GM12878 (cell line): ENCODE results near the gene ISM1. TPM values are rescaled to one million over a fixed set of nuclear protein-coding genes. Genes with fewer than 3 reads are reported as not detected.

Source experiments
- ATAC-seq: fragments of 200-7000 bp; cut with Tn5 transposase; 3 replicates; pipeline ENCODE4 v1.9.1; 2020; ENCODE audit warnings: mild to moderate bottlenecking, moderate library complexity
- BruUV-seq: library from RNA; stranded (reverse); fragments of 400-500 nt; replicated peaks from 2 replicates; lab custom pipeline; 2021; lab: Mats Ljungman, UMichigan
- CTCF ChIA-PET: fragments of 300-600 bp; sonication (Branson Sonifier 250); formaldehyde crosslinking; extraction: SDS; loops from one replicate; lab custom pipeline; 2021; ENCODE audit warnings: inconsistent platforms; lab: Yijun Ruan, JAX
- POLR2A ChIA-PET: fragments of 350-600 bp; formaldehyde crosslinking; extraction: SDS; loops from one replicate; lab custom pipeline; 2021; ENCODE audit warnings: inconsistent platforms; lab: Charles Lee
- RAD21 ChIA-PET: fragments of 300-600 bp; sonication (Branson Sonifier 250); formaldehyde crosslinking; loops from one replicate; lab custom pipeline; 2023; ENCODE audit warnings: antibody characterized with exemption; ENCODE audit not compliant: unreplicated experiment; lab: Charles Lee
- SMC1A ChIA-PET: fragments of 300-600 bp; sonication (Branson Sonifier 250); formaldehyde crosslinking; loops from one replicate; lab custom pipeline; 2023; ENCODE audit not compliant: unreplicated experiment, uncharacterized antibody; lab: Charles Lee
- DNase-seq: peaks from one replicate; pipeline ENCODE4 v3.0.0-alpha.2; 2011; ENCODE audit warnings: low read depth, low spot score
- FAIRE-seq: peaks from 3 replicates; lab custom pipeline; 2011; peaks lifted over from hg19 to GRCh38; lab: Jason Lieb, UNC
- H2AFZ ChIP-seq: 2 replicates; pipeline ENCODE4 v1.6.0; 2011; ENCODE audit warnings: low read depth, low read length, control low read depth; ENCODE audit not compliant: control insufficient read depth
- H3K27ac ChIP-seq: 2 replicates; pipeline ENCODE4 v1.5.1; 2011; ENCODE audit warnings: control low read depth; ENCODE audit not compliant: control insufficient read depth, insufficient read depth
- H3K27me3 ChIP-seq, 2 experiments: replicated peaks in 1 of 2; 2 replicates each; pipeline versions ENCODE4 v1.6.0 to v1.6.1; 2011; ENCODE audit warnings: low read length in 1 of 2; ENCODE audit not compliant: control insufficient read depth in 2 of 2, insufficient read depth in 2 of 2
- H3K36me3 ChIP-seq, 2 experiments: 2 replicates each; pipeline ENCODE4 v1.5.1; 2011; ENCODE audit warnings: low read length in 1 of 2; ENCODE audit not compliant: control insufficient read depth in 2 of 2, insufficient read depth in 2 of 2
- H3K4me1 ChIP-seq: 2 replicates; pipeline ENCODE4 v1.6.1; 2011; ENCODE audit warnings: mild to moderate bottlenecking, low read length, moderate library complexity, mixed read lengths; ENCODE audit not compliant: control insufficient read depth, insufficient read depth
- H3K4me2 ChIP-seq: 2 replicates; pipeline ENCODE4 v1.6.0; 2011; ENCODE audit warnings: control low read depth; ENCODE audit not compliant: control insufficient read depth, insufficient read depth
- H3K4me3 ChIP-seq: fragments of 200-600 bp; sonication (generic); 2 replicates; pipeline ENCODE4 v1.5.1; 2016
- H3K79me2 ChIP-seq: 2 replicates; pipeline ENCODE4 v1.6.0; 2011; ENCODE audit warnings: low read length; ENCODE audit not compliant: control insufficient read depth, insufficient read depth
- H3K9ac ChIP-seq: 2 replicates; pipeline ENCODE4 v1.8.0; 2011; ENCODE audit warnings: low read length, control low read depth, mixed read lengths; ENCODE audit not compliant: control insufficient read depth, insufficient read depth
- H3K9me3 ChIP-seq: replicated peaks from 3 replicates; pipeline ENCODE4 v1.5.1; 2011; ENCODE audit warnings: mild to moderate bottlenecking, low read length; ENCODE audit not compliant: control insufficient read depth, insufficient read depth
- H4K20me1 ChIP-seq: 2 replicates; pipeline ENCODE4 v1.6.0; 2011; ENCODE audit not compliant: control insufficient read depth, insufficient read depth
- BHLHE40 ChIP-seq, 2 experiments: fragments of 450-650 bp in 1 of 2; IDR thresholded peaks; 2 replicates each; pipeline ENCODE4 v1.6.1; 2011 to 2017; ENCODE audit warnings: low read depth in 2 of 2, borderline replicate concordance in 1 of 2, improper control_type of control experiment in 1 of 2, low read length in 1 of 2, mild to moderate bottlenecking in 1 of 2
- NR2F1 ChIP-seq: fragments of 450-650 bp; conservative IDR thresholded peaks from 2 replicates; pipeline ENCODE4 v1.6.1; 2017; ENCODE audit warnings: mild to moderate bottlenecking
- PAX8 ChIP-seq: fragments of 450-650 bp; IDR thresholded peaks from 2 replicates; pipeline ENCODE4 v1.6.1; 2017; ENCODE audit warnings: mild to moderate bottlenecking, moderate library complexity
- PKNOX1 ChIP-seq: fragments of 450-650 bp; IDR thresholded peaks from 2 replicates; pipeline ENCODE4 v1.6.1; 2016; ENCODE audit warnings: mild to moderate bottlenecking
- RCOR1 ChIP-seq: conservative IDR thresholded peaks from 2 replicates; pipeline ENCODE4 v1.6.1; 2012; ENCODE audit warnings: low read depth, low read length, improper control_type of control experiment
- SMC3 ChIP-seq: IDR thresholded peaks from 2 replicates; pipeline ENCODE4 v1.6.1; 2011; ENCODE audit warnings: low read length, improper control_type of control experiment, borderline replicate concordance
- WGBS: methylation state at CpG from one replicate; pipeline ENCODE4 v1.1.6; 2016; ENCODE audit warnings: low lambda C conversion rate; ENCODE audit not compliant: insufficient replicate concordance, insufficient coverage; ENCODE audit errors: missing lambda C conversion rate; 5-methylcytosine and 5-hydroxymethylcytosine counted together
- in situ Hi-C: fragments of 300-500 bp; cut with MboI; formaldehyde crosslinking; loops from 9 replicates; pipeline ENCODE4 v1.14.3; 2018; ENCODE audit warnings: mixed read lengths
- intact Hi-C: fragments of 100-400 bp; cut with micrococcal nuclease; formaldehyde crosslinking; loops from one replicate; pipeline ENCODE4 v1.14.2; 2022; ENCODE audit not compliant: unreplicated experiment
- polyA plus RNA-seq, 11 experiments: library from polyadenylated mRNA; depleted of rRNA in 4 of 11; unstranded in 6 of 11; stranded (reverse) in 5 of 11; fragments of >200 nt; fragmentation: Nextera tagmentation in 4 of 11; fragmentation: Illumina TruSeq in 1 of 11; extraction: Ambion mirVana in 4 of 11; extraction: Trizol in 1 of 11; gene quantifications; 1 replicate in 1 of 11; 2 replicates in 10 of 11; pipeline versions ENCODE4 v1.2.1 to v1.2.3, GENCODE V29; 2011 to 2016; ENCODE audit warnings: inconsistent platforms in 2 of 11, missing spikeins in 2 of 11, low read depth in 1 of 11
- total RNA-seq, 4 experiments: library from RNA; depleted of rRNA in 3 of 4; stranded (reverse); fragments of >200 nt in 3 of 4; fragmentation: Illumina TruSeq in 1 of 4; extraction: Trizol in 1 of 4; gene quantifications; 2 replicates each; pipeline versions ENCODE4 v1.2.1 to v1.2.3, GENCODE V29; 2013 to 2021

The ISM1 gene
- total and polyA plus RNA-seq, 10 of the 15 experiments (the other 5 are each of a cell fraction or from before 2014, with no cell fraction given): 0.01 to 0.03 TPM; not detected in 8

- intact Hi-C loops (no loop called here), in situ Hi-C loops (no loop called here)
- Histone ChIP-seq H3K4me3 (no peak overlapping the region), H3K9me3 (no peaks in the 10 kb centered on the region), H3K4me2 (no peak overlapping the region), H4K20me1 (no peaks in the 10 kb centered on the region), H3K9ac (no peak overlapping the region), H3K27ac (no peak overlapping the region), H3K36me3 (no peaks in the 10 kb centered on the region), H3K27me3 (no peaks in the 10 kb centered on the region), H3K79me2 (no peaks in the 10 kb centered on the region)
- DNase-seq: no peak
- ChIA-PET RAD21 (interaction anchor here (1.6 kb wide), 1 partner anchor 12 kb away, joined by 4 read pairs; no protein-coding TSS in a partner anchor), SMC1A (interaction anchor here (1.3 to 1.5 kb wide), 2 partner anchors 10 to 27 kb away, joined by 3 to 4 read pairs; no protein-coding TSS in a partner anchor), POLR2A (no interaction called here)
- no TSS peak for BruUV-seq
- no peak for FAIRE-seq
- peak; percentile 73 for ATAC-seq
- under 1% methylated on average over 6 of the region's 6 CpGs for WGBS
- no peak for TF ChIP-seq PAX8
- TF ChIP-seq RCOR1: no peak
- TF ChIP-seq NR2F1: no peak
- peak; percentile 26 to 29; a peak in 1 of 4 replicates for TF ChIP-seq BHLHE40 (IDR thresholded peaks at IDR 0.05; ENCODE audit: borderline replicate concordance in 1 of 2, low read depth in 2 of 2, low read length in 1 of 2)
- TF ChIP-seq, all 136 proteins: peak for 1
- Histone ChIP-seq H2AFZ (no peak overlapping the region), H3K4me1 (no peaks in the 10 kb centered on the region)
- CTCF ChIA-PET: interaction anchor here (1.0 to 3.3 kb wide), 3 partner anchors 10 to 17 kb away, joined by 3 to 18 read pairs (median 14); no protein-coding TSS in a partner anchor
Observed at GRCh38 chr20:13312300-13312699, 91.2 kb downstream of the ISM1 start.

- Histone ChIP-seq H3K27ac (no peak overlapping the region), H3K9me3 (no peaks in the 10 kb centered on the region), H3K4me3 (no peak overlapping the region), H2AFZ (no peak overlapping the region), H3K4me1 (no peaks in the 10 kb centered on the region), H4K20me1 (no peaks in the 10 kb centered on the region), H3K9ac (no peak overlapping the region), H3K36me3 (no peaks in the 10 kb centered on the region), H3K79me2 (no peaks in the 10 kb centered on the region), H3K27me3 (no peaks in the 10 kb centered on the region), H3K4me2 (no peak overlapping the region)
- intact Hi-C loops: no loop called here
- in situ Hi-C loops: no loop called here
- TF ChIP-seq SMC3 (no peak), PKNOX1 (peak; percentile 56; the same call in 1 of the 2 replicates)
- no TSS peak for BruUV-seq
- no peak for ATAC-seq
- ChIA-PET SMC1A (interaction anchor here (1.1 to 1.5 kb wide), 3 partner anchors 9 to 26 kb away, joined by 3 to 4 read pairs (median 3); no protein-coding TSS in a partner anchor), POLR2A (no interaction called here), CTCF (interaction anchor here (1.0 to 3.3 kb wide), 4 partner anchors 10 to 1574 kb away, joined by 3 to 18 read pairs (median 8); no protein-coding TSS in a partner anchor), RAD21 (interaction anchor here (1.2 kb wide), 1 partner anchor 233 kb away, joined by 3 read pairs; no protein-coding TSS in a partner anchor)
- DNase-seq: no peak
- no peak for FAIRE-seq
- WGBS: 65% methylated on average over 5 of the region's 5 CpGs
Observed at GRCh38 chr20:13313201-13313600, 92.1 kb downstream of the ISM1 start.
